Liver (tissue), 9 donors: Measurements from ENCODE around the gene NTHL1. TPM values are rescaled to one million over a fixed set of nuclear protein-coding genes. Genes with fewer than 3 reads are reported as not detected.

Experiments used
- DNase-seq: peaks from one replicate; pipeline ENCODE4 v3.0.0-alpha.2; 2017; ENCODE audit warnings: low spot score
- H3K27ac ChIP-seq, 2 donors: one replicate each; pipeline ENCODE4 v1.7.0; 2013; ENCODE audit warnings: inconsistent platforms in 2 of 2, low read length in 2 of 2, control low read depth in 1 of 2, low read depth in 1 of 2, mild to moderate bottlenecking in 1 of 2
- H3K27me3 ChIP-seq, 4 donors: one replicate each; pipeline versions ENCODE4 v1.6.1 to v1.7.0; 2013; ENCODE audit warnings: low read length in 3 of 4, inconsistent platforms in 1 of 4, mild to moderate bottlenecking in 1 of 4, moderate library complexity in 1 of 4; ENCODE audit not compliant: control insufficient read depth in 4 of 4, insufficient read depth in 4 of 4
- H3K36me3 ChIP-seq, 4 donors: one replicate each; pipeline versions ENCODE4 v1.6.1 to v1.7.0; 2013; ENCODE audit warnings: low read length in 3 of 4, mild to moderate bottlenecking in 3 of 4, low read depth in 1 of 4, moderate library complexity in 1 of 4; ENCODE audit not compliant: control insufficient read depth in 4 of 4, insufficient read depth in 3 of 4
- H3K4me1 ChIP-seq, 4 donors: one replicate each; pipeline versions ENCODE4 v1.6.1 to v1.7.0; 2013; ENCODE audit warnings: low read length in 3 of 4, mild to moderate bottlenecking in 3 of 4, moderate library complexity in 1 of 4; ENCODE audit not compliant: control insufficient read depth in 4 of 4, insufficient read depth in 4 of 4
- H3K4me3 ChIP-seq, 3 donors: one replicate each; pipeline versions ENCODE4 v1.6.1 to v1.7.0; 2013; ENCODE audit warnings: low read length in 3 of 3, control low read depth in 1 of 3, low read depth in 1 of 3, mild to moderate bottlenecking in 1 of 3
- H3K9ac ChIP-seq, 2 donors: one replicate each; pipeline ENCODE4 v1.7.0; 2013; ENCODE audit warnings: low read length in 2 of 2, mild to moderate bottlenecking in 2 of 2, moderate library complexity in 2 of 2, control low read depth in 1 of 2, low read depth in 1 of 2
- H3K9me3 ChIP-seq, 4 donors: one replicate each; pipeline versions ENCODE4 v1.6.1 to v1.7.0; 2013; ENCODE audit warnings: low read length in 3 of 4; ENCODE audit not compliant: control insufficient read depth in 4 of 4
- ATF3 ChIP-seq: IDR thresholded peaks from 2 replicates; pipeline ENCODE4 v1.6.1; 2016; ENCODE audit warnings: antibody characterized with exemption
- CTCF ChIP-seq: fragments of 150-350 bp; IDR thresholded peaks from 2 replicates; pipeline ENCODE4 v1.5.1; 2017; ENCODE audit warnings: improper control_type of control experiment, low read depth, low read length; ENCODE audit not compliant: missing input control
- EGR1 ChIP-seq, 2 donors: IDR thresholded peaks; 2 replicates each; pipeline ENCODE4 v1.6.1; 2016 to 2018; ENCODE audit warnings: antibody characterized with exemption in 2 of 2, low read depth in 2 of 2
- FOXA1 ChIP-seq: IDR thresholded peaks from 2 replicates; pipeline ENCODE4 v1.6.1; 2016; ENCODE audit warnings: antibody characterized with exemption
- FOXA2 ChIP-seq: IDR thresholded peaks from 2 replicates; pipeline ENCODE4 v1.6.1; 2016; ENCODE audit warnings: antibody characterized with exemption
- GABPA ChIP-seq, 2 donors: IDR thresholded peaks in 1 of 2; conservative IDR thresholded peaks in 1 of 2; 2 replicates each; pipeline ENCODE4 v1.6.1; 2016; ENCODE audit warnings: antibody characterized with exemption in 2 of 2, mild to moderate bottlenecking in 1 of 2, moderate library complexity in 1 of 2
- HNF4A ChIP-seq, 2 donors: conservative IDR thresholded peaks; 2 replicates each; pipeline ENCODE4 v1.6.1; 2016; ENCODE audit warnings: antibody characterized with exemption in 2 of 2, mild to moderate bottlenecking in 2 of 2
- HNF4G ChIP-seq: IDR thresholded peaks from 2 replicates; pipeline ENCODE4 v1.6.1; 2016; ENCODE audit warnings: antibody characterized with exemption
- JUND ChIP-seq, 2 donors: IDR thresholded peaks; 2 replicates each; pipeline ENCODE4 v1.6.1; 2016; ENCODE audit warnings: antibody characterized with exemption in 2 of 2
- MAX ChIP-seq: IDR thresholded peaks from 2 replicates; pipeline ENCODE4 v1.6.1; 2016; ENCODE audit warnings: antibody characterized with exemption
- NR2F2 ChIP-seq: IDR thresholded peaks from 2 replicates; pipeline ENCODE4 v1.6.1; 2016; ENCODE audit warnings: antibody characterized with exemption
- RAD21 ChIP-seq, 2 donors: IDR thresholded peaks; 2 replicates each; pipeline ENCODE4 v1.6.1; 2016; ENCODE audit warnings: antibody characterized with exemption in 2 of 2, mild to moderate bottlenecking in 2 of 2
- REST ChIP-seq: IDR thresholded peaks from 2 replicates; pipeline ENCODE4 v1.6.1; 2016; ENCODE audit warnings: antibody characterized with exemption, mild to moderate bottlenecking
- RXRA ChIP-seq, 2 donors: IDR thresholded peaks; 2 replicates each; pipeline ENCODE4 v1.6.1; 2017 to 2018; ENCODE audit warnings: antibody characterized with exemption in 2 of 2, mild to moderate bottlenecking in 1 of 2
- SP1 ChIP-seq: IDR thresholded peaks from 2 replicates; pipeline ENCODE4 v1.6.1; 2018; ENCODE audit warnings: antibody characterized with exemption, mild to moderate bottlenecking
- TAF1 ChIP-seq: conservative IDR thresholded peaks from 2 replicates; pipeline ENCODE4 v1.6.1; 2016; ENCODE audit warnings: antibody characterized with exemption, mild to moderate bottlenecking
- YY1 ChIP-seq: IDR thresholded peaks from 2 replicates; pipeline ENCODE4 v1.6.1; 2016; ENCODE audit warnings: antibody characterized with exemption, mild to moderate bottlenecking
- ZBTB33 ChIP-seq: IDR thresholded peaks from 2 replicates; pipeline ENCODE4 v1.6.1; 2016; ENCODE audit warnings: antibody characterized with exemption
- WGBS: extraction: QIAGEN DNeasy Blood & Tissue Kit; methylation state at CpG from one replicate; pipeline ENCODE4 v1.1.7; 2013; 5-methylcytosine and 5-hydroxymethylcytosine counted together
- polyA plus RNA-seq, 2 donors: library from polyadenylated mRNA; stranded (reverse) in 1 of 2; unstranded in 1 of 2; fragments of 200-250 nt in 1 of 2; fragments of >200 nt in 1 of 2; fragmentation: Nextera tagmentation in 1 of 2; extraction: Ambion mirVana in 1 of 2; gene quantifications; one replicate each; pipeline versions ENCODE4 v1.2.1 to v1.2.3, GENCODE V29; 2013 to 2015
- total RNA-seq, 2 donors: library from RNA; depleted of rRNA; stranded (reverse); fragments of >200 nt; gene quantifications; one replicate each; pipeline ENCODE4 v1.2.3, GENCODE V29; 2014
- donor health status: healthy.
- donor health status: healthy.
- donor health status: healthy.
- donor health status: healthy.
- donor health status: healthy.

The NTHL1 gene
- total and polyA plus RNA-seq, 4 donors: 10.4 to 166 (median 19.1) TPM

- TF ChIP-seq YY1: no peak
- TF ChIP-seq MAX: no peak
- TF ChIP-seq GABPA (IDR thresholded peaks at IDR 0.05 in 1 of 2, conservative IDR thresholded peaks at IDR 0.05 in 1 of 2): no peak
- TF ChIP-seq REST: no peak
- no peak for TF ChIP-seq RXRA (IDR thresholded peaks at IDR 0.05)
- TF ChIP-seq FOXA2: no peak
- TF ChIP-seq JUND (IDR thresholded peaks at IDR 0.05): no peak
- TF ChIP-seq ZBTB33: no peak
- TF ChIP-seq FOXA1: no peak
- TF ChIP-seq TAF1: no peak
- no peak for TF ChIP-seq HNF4A (conservative IDR thresholded peaks at IDR 0.05)
- TF ChIP-seq CTCF: no peak
- TF ChIP-seq NR2F2: no peak
- no peak for TF ChIP-seq ATF3
- no peak for TF ChIP-seq SP1
- TF ChIP-seq EGR1 (IDR thresholded peaks at IDR 0.05; ENCODE audit: low read depth in 2 of 2): no peak
- TF ChIP-seq RAD21 (IDR thresholded peaks at IDR 0.05): no peak
- TF ChIP-seq HNF4G: no peak
- Histone ChIP-seq H3K4me3 (peak overlapping the region; percentile 75 to 93 (median 80)), H3K36me3 (peaks cover 0 to 2% (median 0%) of the 10 kb centered on the region in 4 donors), H3K27ac (peak overlapping the region; percentile 60 to 78), H3K4me1 (peaks cover 34 to 51% (median 46%) of the 10 kb centered on the region in 4 donors), H3K9me3 (no peaks in the 10 kb centered on the region), H3K27me3 (no peaks in the 10 kb centered on the region), H3K9ac (peak overlapping the region; percentile 41 to 79)
- DNase-seq: no peak
- WGBS: under 1% methylated on average over 55 of the region's 55 CpGs
Observed at GRCh38 chr16:2009164-2009711, 38.4 kb downstream of the NTHL1 start.
